HG02981 (cell line): Measurements from ENCODE around the gene MSLN.
"Not testable (repeated sequence)": the region's sequence is repeated elsewhere in the genome, so short reads cannot be mapped to it uniquely, and the experiment has no call there.

ENCODE experiments used
- ATAC-seq: cut with Tn5 transposase; IDR thresholded peaks from one replicate; pipeline ENCODE4 v1.9.1; 2021; ENCODE audit warnings: mild to moderate bottlenecking, moderate library complexity; ENCODE audit not compliant: unreplicated experiment

Gene MSLN

DNA sequence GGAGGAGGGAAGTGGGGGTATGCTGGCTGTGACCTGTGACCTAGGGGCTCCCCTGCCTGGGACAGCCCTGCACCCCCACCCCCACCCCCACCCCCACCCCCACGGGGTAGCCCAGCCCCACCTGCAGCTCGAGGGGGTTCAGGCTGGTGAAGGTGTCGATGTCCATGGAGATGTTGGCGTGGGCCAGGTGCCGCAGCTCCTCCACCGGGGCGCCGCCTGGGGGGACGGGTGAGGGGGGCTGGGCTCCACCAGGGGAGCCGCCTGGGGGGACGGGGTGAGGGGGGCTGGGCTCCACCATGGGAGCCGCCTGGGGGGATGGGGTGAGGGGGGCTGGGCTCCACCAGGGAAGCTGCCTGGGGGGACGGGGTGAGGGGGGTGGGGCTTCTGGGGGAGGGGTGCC is 9.9 kb downstream of the MSLN start:
- no peak for ATAC-seq

- ATAC-seq = no peak
These were observed 12.4 kb downstream of the MSLN start for GRCh38 chr16:772959-773358.

GRCh38 chr16:774086-775001 is 13.8 kb downstream of the MSLN start:
- ATAC-seq = no peak

DNA sequence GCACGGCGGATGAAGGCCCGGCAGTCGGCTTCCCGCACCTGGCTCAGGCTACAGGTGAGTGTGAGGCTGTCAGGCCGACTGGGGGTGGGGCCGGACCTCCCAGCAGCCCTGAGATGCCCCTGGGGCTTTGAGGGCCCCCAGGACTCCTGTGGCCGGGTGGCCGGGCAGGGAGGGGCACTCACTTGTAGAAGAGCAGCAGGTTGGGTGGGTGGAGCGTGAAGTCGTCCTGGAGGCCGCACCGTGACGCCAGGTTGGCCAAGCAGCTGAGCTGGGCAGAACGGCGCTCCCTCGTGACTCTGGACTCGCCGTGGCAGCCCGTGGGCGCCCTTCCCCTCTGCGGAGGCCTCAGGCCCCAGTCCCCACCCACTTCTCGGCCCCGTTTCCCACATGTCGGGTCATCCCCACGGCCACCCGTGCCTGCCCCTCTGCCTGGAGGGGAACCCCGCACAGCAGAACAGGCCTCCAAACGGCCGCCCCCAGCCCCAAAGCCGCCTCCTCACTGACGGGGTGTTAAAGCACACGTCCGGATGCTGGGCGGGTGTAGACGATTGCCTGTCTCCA is 14.8 kb downstream of the MSLN start:
- ATAC-seq = no peak

GRCh38 chr16:776298-776697 is 15.8 kb downstream of the MSLN start:
- ATAC-seq = not testable (repeated sequence)

DNA sequence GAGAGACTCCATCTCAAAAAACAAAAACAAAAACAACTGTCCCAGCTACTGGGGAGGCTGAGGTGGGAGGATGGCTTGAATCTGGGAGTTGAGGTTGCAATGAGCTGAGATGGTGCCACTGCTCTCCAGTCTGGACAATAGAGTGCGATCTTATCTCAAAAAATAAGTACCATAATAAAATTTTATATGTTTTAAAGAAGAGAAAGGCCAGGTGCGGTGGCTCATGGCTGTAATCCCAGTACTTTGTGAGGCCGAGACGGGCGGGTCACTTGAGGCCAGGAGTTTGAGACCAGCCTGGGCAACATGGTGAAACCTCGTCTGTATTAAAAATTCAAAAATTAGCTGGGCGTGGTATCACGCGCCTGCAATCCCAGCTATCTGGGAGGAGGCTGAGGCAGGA is 16.3 kb downstream of the MSLN start:
- no peak for ATAC-seq

- ATAC-seq = no peak
These were observed 17.3 kb downstream of the MSLN start for GRCh38 chr16:777826-778225.

DNA sequence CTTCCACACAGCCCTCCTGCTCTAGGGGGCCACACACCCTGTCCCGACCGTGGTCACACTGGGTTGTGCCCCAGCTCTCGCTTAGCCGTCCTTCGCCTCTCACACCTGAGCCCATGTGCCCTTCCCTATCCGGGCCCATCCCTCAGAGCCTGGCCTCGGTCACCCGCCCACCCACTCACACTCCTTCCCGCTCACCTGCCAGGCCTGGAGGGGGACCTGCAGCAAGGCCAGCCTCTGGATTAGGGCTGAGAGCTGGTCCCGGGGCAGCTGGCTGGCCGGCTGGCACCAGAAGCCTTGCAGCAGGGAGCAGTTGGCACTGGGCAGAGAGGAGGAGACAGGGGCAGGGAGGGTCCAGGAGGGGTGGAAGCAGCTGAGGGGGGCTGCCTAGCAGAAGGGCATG is 17.9 kb downstream of the MSLN start:
- no peak for ATAC-seq

- ATAC-seq = no peak
These were observed 18.5 kb downstream of the MSLN start for GRCh38 chr16:778909-779527.

GRCh38 chr16:779561-779960 is 19.0 kb downstream of the MSLN start:
- ATAC-seq = no peak

DNA sequence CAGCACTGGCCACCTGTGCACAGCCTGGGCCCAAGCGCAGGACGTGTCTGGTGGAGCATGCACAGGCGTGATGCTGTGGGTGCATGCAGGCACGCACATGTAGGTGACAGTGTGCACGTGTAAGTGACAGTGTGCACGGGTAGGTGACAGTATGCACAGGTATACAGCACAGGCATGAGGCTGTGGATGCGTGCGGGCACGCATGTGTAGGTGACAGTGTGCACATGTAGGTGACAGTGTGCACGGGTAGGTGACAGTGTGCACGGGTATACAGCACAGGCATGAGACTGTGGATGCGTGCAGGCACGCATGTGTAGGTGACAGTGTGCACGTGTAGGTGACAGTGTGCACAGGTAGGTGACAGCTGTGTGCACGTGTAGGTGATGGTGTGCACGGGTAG is 19.8 kb downstream of the MSLN start:
- ATAC-seq = no peak

DNA sequence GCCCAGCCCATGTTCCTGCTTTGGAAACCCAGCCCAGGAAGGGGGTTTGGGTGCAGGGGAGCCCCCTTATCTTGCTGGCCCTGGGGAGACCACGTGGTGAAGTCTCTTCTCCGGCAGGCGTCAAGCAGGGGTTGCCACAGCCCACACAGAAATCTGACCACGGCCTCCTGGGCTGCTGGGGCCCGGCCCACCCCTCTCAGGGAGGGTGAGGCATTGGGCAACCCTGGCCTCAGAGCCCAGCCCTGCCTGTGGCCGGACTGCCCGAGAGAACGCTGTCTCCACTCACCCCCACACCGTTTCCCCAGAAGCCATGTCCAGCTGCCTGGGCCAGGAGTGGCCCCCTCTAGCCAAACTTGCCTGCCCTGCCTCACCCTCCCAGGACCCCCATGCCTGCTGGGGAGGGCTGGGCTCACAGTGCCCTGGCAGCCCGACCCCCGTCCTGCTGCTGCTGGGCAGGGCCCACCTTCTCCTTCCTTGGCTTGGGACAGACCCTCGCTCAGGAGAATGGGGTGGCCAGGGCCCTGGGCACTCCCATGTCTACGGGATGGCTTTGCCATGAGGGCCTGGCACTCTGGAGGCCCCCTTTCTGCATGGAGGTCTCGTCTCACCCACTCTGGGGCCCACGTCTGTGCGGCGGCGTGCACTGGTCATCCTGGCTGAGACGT is 20.9 kb downstream of the MSLN start:
- no peak for ATAC-seq

GRCh38 chr16:782258-782657 is 21.7 kb downstream of the MSLN start:
- ATAC-seq = no peak

- no peak for ATAC-seq
These were observed 22.4 kb downstream of the MSLN start for GRCh38 chr16:782766-783403.

DNA sequence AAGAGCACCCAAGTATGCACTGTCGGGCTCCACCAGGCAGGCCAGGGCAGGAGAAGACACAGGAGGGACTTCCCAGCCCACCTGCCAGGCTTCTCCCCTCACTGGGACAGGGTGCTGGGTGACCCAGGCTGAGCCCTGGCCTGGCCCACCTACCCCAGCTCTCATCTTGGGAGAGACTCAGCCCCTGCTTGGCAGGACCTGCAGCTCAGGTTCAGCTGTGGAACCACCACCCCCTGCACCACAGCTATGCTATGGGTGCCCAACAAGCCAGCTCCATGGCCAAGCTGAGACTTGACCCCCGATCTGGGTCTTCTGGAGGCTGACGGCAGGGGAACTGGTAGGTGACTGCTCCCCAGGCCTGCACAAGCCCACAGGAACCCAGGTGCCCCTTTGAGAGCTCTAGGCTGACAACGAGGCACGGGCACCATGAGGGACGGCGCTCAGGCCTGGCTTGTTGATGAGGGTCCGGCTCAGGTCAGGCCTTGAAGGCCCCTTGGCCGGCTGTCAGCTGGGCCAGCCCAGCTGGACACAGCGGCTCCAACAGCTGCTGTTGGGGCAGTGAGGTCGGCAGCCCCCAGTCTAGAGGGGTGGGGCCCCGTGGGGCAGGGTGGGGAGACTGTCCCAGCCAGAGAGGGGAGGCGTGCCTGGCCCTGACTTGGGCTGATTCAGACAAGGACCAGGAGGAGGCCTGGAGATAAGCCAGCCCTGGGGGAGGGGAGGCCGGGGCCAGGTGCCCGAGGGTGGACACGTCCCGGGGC is 23.0 kb downstream of the MSLN start:
- ATAC-seq = no peak

GRCh38 chr16:784431-784830 is 23.9 kb downstream of the MSLN start:
- ATAC-seq = no peak

DNA sequence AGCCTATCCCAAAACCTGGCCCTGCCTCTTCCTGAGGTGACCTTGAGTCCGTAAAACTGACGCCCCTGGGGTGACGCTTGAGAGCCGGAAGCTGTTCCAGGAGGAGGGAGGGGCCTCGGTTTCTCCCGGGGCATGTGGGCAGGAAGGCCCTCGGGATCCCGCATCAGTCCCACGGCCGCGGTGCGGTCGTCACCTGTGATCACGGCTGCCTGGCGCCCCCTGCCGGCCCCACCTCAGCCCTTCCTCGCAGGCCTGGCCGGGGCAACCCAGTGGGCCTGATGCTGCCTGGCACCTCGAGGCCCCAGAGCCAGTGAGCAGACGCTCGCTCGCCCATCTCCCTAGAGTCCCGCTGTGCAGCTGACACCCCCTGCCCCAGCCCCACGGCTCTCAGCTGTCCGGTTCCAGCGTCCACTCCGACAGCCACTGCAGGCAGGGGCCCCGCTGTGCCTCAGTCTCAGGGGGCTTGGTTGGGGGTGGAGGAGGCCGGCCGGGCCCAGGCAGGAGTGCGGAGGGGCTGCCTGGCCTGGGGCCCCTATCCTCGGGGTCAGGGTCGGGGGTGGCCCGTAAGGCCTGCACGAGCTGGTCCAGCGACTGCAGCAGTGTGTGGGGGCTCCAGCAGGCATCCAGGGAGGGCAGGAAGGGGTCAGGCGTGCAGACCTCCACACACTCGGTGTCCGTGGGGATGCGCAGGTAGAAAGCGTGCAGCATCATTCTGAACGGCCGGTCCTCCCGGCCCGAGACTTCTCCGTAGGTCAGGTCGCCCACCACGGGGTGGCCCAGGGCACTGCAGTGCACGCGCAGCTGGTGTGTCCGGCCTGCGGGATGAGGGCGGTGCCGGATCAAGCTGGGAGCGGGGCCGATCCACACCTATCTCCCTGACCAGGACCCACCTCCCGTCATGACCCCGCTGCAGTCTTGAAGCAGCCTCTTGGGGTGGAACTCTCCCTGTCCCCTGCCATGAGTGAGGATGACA is 25.3 kb downstream of the MSLN start:
- no peak for ATAC-seq

DNA sequence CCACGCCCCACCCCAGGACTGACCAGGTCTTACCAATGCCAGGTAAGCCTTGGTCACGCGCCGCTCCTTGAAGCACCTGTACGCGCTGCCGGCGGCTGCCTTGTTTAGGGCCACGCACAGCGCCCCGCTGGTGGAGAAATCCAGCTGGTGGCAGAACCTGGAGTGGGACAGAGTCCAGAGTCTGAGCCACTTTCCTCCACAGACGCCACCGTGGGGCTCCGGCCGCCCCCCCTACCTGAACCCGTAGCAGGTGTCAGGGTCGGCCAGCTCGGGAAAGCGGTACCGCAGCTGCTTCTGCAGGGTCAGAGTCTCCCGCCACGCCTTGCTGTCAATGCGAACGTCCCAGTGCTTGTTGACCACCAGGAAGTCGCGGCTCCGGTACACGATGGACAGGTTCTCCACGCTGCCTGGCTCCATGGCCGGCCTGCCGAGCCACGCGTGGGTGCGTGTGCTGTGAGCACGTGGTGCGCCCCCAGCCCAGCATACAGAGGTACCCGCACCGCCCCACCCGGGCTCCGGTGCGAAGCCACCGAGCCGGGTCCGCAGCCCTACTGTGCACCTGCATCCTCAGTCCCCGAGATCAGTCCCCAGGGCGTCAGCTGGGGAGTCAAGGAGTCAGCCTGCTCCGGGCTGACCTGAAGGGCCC is 26.9 kb downstream of the MSLN start:
- no peak for ATAC-seq

DNA sequence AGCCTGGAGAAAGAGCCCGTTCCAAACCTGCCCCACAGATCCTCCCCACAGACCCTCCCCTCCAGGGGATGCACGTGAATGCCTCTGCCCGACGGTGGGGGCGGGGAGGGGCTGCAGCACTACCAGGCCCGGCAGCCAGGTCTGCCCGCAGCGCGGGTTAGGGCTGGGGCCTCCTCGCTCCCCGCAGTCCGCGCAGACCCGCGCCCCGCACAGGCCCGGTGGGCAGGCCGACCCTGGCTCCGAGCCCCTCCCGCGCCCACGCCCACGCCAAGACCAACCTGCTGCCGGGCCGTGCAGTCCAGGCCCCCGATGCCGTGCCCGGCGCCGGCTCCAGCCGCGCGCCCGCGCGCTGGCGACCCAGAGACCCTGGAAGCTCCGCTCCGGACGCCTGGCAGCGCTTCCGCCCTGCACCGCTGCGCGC is 27.5 kb downstream of the MSLN start, which contains the start of gene RPUSD1:
RPUSD1 (minus strand) TSS at position 404 of the 421 bp plus-strand sequence. CDS start 644 bp downstream, outside the sequence.
- no peak for ATAC-seq
